HCT116 (cell line): ENCODE data around the gene KIR2DL3. TPM values are rescaled to one million over a fixed set of nuclear protein-coding genes. Genes with fewer than 3 reads are reported as not detected.

Experiments used
- ATAC-seq: fragments of 200-7000 bp; cut with Tn5 transposase; 2 replicates; pipeline ENCODE4 v1.9.1; 2020; ENCODE audit warnings: mild to moderate bottlenecking, moderate library complexity
- BruUV-seq: library from RNA; stranded (reverse); fragments of 400-500 nt; replicated peaks from 2 replicates; lab custom pipeline; 2021; lab: Mats Ljungman, UMichigan
- CTCF ChIA-PET: fragments of 300-600 bp; sonication (Branson Sonifier 250); formaldehyde crosslinking; loops from one replicate; lab custom pipeline; 2021; ENCODE audit warnings: antibody characterized with exemption; lab: Charles Lee
- POLR2A ChIA-PET: fragments of 300-600, 350-600 bp; sonication (Branson Sonifier 250); formaldehyde crosslinking; loops from one replicate; lab custom pipeline; 2021; ENCODE audit warnings: antibody characterized with exemption; lab: Charles Lee
- RAD21 ChIA-PET, 2 experiments: fragments of 300-600 bp; sonication (Branson Sonifier 250); formaldehyde crosslinking; loops; one replicate each; lab custom pipeline; 2023; ENCODE audit warnings: low total read pairs in 2 of 2; ENCODE audit not compliant: uncharacterized antibody in 2 of 2, unreplicated experiment in 2 of 2, low non-redundant PET in 1 of 2; lab: Charles Lee
- DNase-seq: peaks from one replicate; pipeline ENCODE4 v3.0.0-alpha.2; 2010; ENCODE audit warnings: low read depth, low spot score
- H2AFZ ChIP-seq: fragments of 200-600 bp; shearing (Covaris generic), sonication (generic); 2 replicates; pipeline ENCODE4 v1.6.1; 2017; ENCODE audit warnings: low read depth, mixed run types, mixed read lengths, antibody characterized with exemption, low read length; ENCODE audit not compliant: poor library complexity, severe bottlenecking
- H3K27ac ChIP-seq: 2 replicates; pipeline ENCODE4 v1.5.1; 2012; ENCODE audit warnings: low read depth, low read length
- H3K27me3 ChIP-seq: fragments of 200-600 bp; sonication (generic); 2 replicates; pipeline ENCODE4 v1.6.1; 2016; ENCODE audit warnings: mixed run types, low read length, mixed read lengths; ENCODE audit not compliant: insufficient read depth
- H3K36me3 ChIP-seq, 2 experiments: fragments of 200-500 bp in 1 of 2; fragments of 200-600 bp in 1 of 2; sonication (Bioruptor generic) in 1 of 2; sonication (generic) in 1 of 2; 2 replicates each; pipeline versions ENCODE4 v1.5.1 to v1.6.1; 2014 to 2016; ENCODE audit warnings: low read length in 2 of 2, inconsistent platforms in 1 of 2, mixed read lengths in 1 of 2, mixed run types in 1 of 2; ENCODE audit not compliant: insufficient read depth in 2 of 2, control insufficient read depth in 1 of 2
- H3K4me1 ChIP-seq, 2 experiments: fragments of 200-600 bp in 1 of 2; sonication (generic) in 1 of 2; 2 replicates each; pipeline versions ENCODE4 v1.5.1 to v1.6.1; 2012 to 2017; ENCODE audit warnings: low read length in 2 of 2, inconsistent platforms in 1 of 2, mild to moderate bottlenecking in 1 of 2, mixed read lengths in 1 of 2, mixed run types in 1 of 2, moderate library complexity in 1 of 2; ENCODE audit not compliant: insufficient read depth in 2 of 2, control insufficient read depth in 1 of 2
- H3K4me2 ChIP-seq: fragments of 200-600 bp; sonication (generic); 2 replicates; pipeline ENCODE4 v1.6.1; 2017; ENCODE audit warnings: mixed run types, low read length, mixed read lengths
- H3K4me3 ChIP-seq, 2 experiments: fragments of 200-600 bp in 1 of 2; sonication (generic) in 1 of 2; replicated peaks in 1 of 2; 2 replicates each; pipeline ENCODE4 v1.5.1; 2011 to 2016; ENCODE audit warnings: low read length in 2 of 2, control low read depth in 1 of 2, low read depth in 1 of 2, mild to moderate bottlenecking in 1 of 2, mixed read lengths in 1 of 2, mixed run types in 1 of 2
- H3K79me2 ChIP-seq: fragments of 200-600 bp; sonication (generic); 2 replicates; pipeline ENCODE4 v1.6.1; 2017; ENCODE audit warnings: mild to moderate bottlenecking, mixed run types, low read length, moderate library complexity, mixed read lengths; ENCODE audit not compliant: insufficient read depth
- H3K9ac ChIP-seq: fragments of 200-600 bp; sonication (generic); 2 replicates; pipeline ENCODE4 v1.6.1; 2016; ENCODE audit warnings: low read length, mixed read lengths
- H3K9me2 ChIP-seq: fragments of 200-600 bp; sonication (generic), shearing (Covaris generic); 2 replicates; pipeline ENCODE4 v1.6.1; 2017; ENCODE audit warnings: mixed run types, mild to moderate bottlenecking, moderate library complexity; ENCODE audit not compliant: insufficient read depth
- H3K9me3 ChIP-seq, 2 experiments: fragments of 200-500 bp in 1 of 2; fragments of 200-600 bp in 1 of 2; sonication (Bioruptor generic) in 1 of 2; sonication (generic) in 1 of 2; 2 replicates each; pipeline ENCODE4 v1.6.1; 2014 to 2017; ENCODE audit warnings: low read length in 2 of 2, mixed read lengths in 2 of 2, inconsistent platforms in 1 of 2, low read depth in 1 of 2, mild to moderate bottlenecking in 1 of 2, mixed run types in 1 of 2, moderate library complexity in 1 of 2; ENCODE audit not compliant: control insufficient read depth in 1 of 2, insufficient read depth in 1 of 2
- H4K20me1 ChIP-seq: fragments of 200-600 bp; sonication (generic), shearing (Covaris generic); 2 replicates; pipeline ENCODE4 v1.6.1; 2017; ENCODE audit warnings: mixed run types, mild to moderate bottlenecking, moderate library complexity; ENCODE audit not compliant: insufficient read depth
- CBX3 ChIP-seq: IDR thresholded peaks from 2 replicates; pipeline ENCODE4 v1.6.1; 2012; ENCODE audit warnings: low read depth
- CEBPB ChIP-seq: IDR thresholded peaks from 2 replicates; pipeline ENCODE4 v1.6.1; 2012; ENCODE audit warnings: low read depth
- EGR1 ChIP-seq: IDR thresholded peaks from 2 replicates; pipeline ENCODE4 v1.6.1; 2012; ENCODE audit warnings: low read depth
- ELF1 ChIP-seq: IDR thresholded peaks from 2 replicates; pipeline ENCODE4 v1.6.1; 2012; ENCODE audit warnings: low read depth, borderline replicate concordance
- EZH2 ChIP-seq: fragments of 200-600 bp; sonication (generic); IDR thresholded peaks from 2 replicates; pipeline ENCODE4 v1.6.1; 2017; ENCODE audit warnings: antibody characterized with exemption, mixed run types
- EZH2phosphoT487 ChIP-seq: fragments of 200-600 bp; IDR thresholded peaks from 2 replicates; pipeline ENCODE4 v1.6.1; 2018; ENCODE audit warnings: antibody characterized with exemption, borderline replicate concordance
- JUND ChIP-seq: IDR thresholded peaks from 2 replicates; pipeline ENCODE4 v1.6.1; 2012
- POLR2A ChIP-seq: IDR thresholded peaks from 2 replicates; pipeline ENCODE4 v1.7.0; 2011; ENCODE audit warnings: borderline replicate concordance; ENCODE audit not compliant: insufficient read depth, insufficient read length; ENCODE audit errors: extremely low read depth
- POLR2AphosphoS5 ChIP-seq: IDR thresholded peaks from 2 replicates; pipeline ENCODE4 v1.6.1; 2011; ENCODE audit warnings: mild to moderate bottlenecking, low read depth, low read length, moderate library complexity
- SIN3A ChIP-seq: IDR thresholded peaks from 2 replicates; pipeline ENCODE4 v1.6.1; 2012; ENCODE audit warnings: low read depth
- SP1 ChIP-seq: IDR thresholded peaks from 2 replicates; pipeline ENCODE4 v1.6.1; 2012; ENCODE audit warnings: low read depth
- SRF ChIP-seq: IDR thresholded peaks from 2 replicates; pipeline ENCODE4 v1.6.1; 2012; ENCODE audit warnings: low read depth
- TCF7L2 ChIP-seq: IDR thresholded peaks from 2 replicates; pipeline ENCODE4 v1.7.0; 2011; ENCODE audit warnings: borderline replicate concordance, inconsistent platforms; ENCODE audit not compliant: insufficient read depth, insufficient read length; ENCODE audit errors: extremely low read depth
- YY1 ChIP-seq: IDR thresholded peaks from 2 replicates; pipeline ENCODE4 v1.6.1; 2011; ENCODE audit warnings: low read length, low read depth, moderate library complexity, mild to moderate bottlenecking; ENCODE audit not compliant: insufficient replicate concordance; ENCODE audit errors: extremely low read depth
- ZFX ChIP-seq: fragments of 450-650 bp; IDR thresholded peaks from 2 replicates; pipeline ENCODE4 v1.6.1; 2017
- intact Hi-C: fragments of 100-400 bp; cut with micrococcal nuclease; formaldehyde crosslinking; loops from 2 replicates; pipeline ENCODE4 v1.10.0; 2022
- total RNA-seq: library from RNA; stranded (reverse); gene quantifications from one replicate; pipeline ENCODE4 v1.2.1, GENCODE V29; 2021; ENCODE audit not compliant: unreplicated experiment
- TF ChIP-seq, protein P1 (sequence below), 3 experiments: fragments of 200-600 bp in 1 of 3; sonication (generic) in 1 of 3; IDR thresholded peaks in 2 of 3; conservative IDR thresholded peaks in 1 of 3; 2 replicates each; pipeline ENCODE4 v1.5.1; 2012 to 2017; ENCODE audit warnings: low read depth in 2 of 3, low read length in 2 of 3, antibody characterized with exemption in 1 of 3, borderline replicate concordance in 1 of 3, control low read depth in 1 of 3, mild to moderate bottlenecking in 1 of 3, mixed read lengths in 1 of 3, mixed run types in 1 of 3, moderate library complexity in 1 of 3; ENCODE audit not compliant: insufficient read depth in 1 of 3
- TF ChIP-seq, protein P2 (sequence below): IDR thresholded peaks from 2 replicates; pipeline ENCODE4 v1.6.1; 2012; ENCODE audit warnings: low read depth
- TF ChIP-seq, protein P3 (sequence below): IDR thresholded peaks from 2 replicates; pipeline ENCODE4 v1.6.1; 2012

Gene KIR2DL3
- total RNA-seq, 1 experiment from 2014 or later: not detected

DNA sequence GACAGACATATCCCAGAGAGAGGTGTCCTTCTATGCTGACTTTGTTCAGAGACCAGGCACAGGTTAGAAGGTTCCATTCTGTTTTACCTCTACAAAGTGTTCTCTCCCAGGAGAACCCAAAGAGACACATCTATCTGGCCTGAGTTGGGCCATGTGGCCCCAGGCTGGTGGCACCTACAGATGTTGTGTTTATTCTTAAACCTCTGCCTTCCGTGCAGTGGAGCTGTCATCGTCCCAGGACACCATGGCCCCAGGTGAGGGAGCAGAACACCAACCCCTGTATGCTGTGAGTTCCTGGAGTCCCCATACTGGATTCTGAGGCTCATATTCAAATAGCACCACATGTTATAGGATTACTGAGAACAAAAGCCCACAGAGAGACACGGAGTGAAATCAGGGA is 10.1 kb upstream of the KIR2DL3 start:
- Histone ChIP-seq H2AFZ (no peak overlapping the region), H4K20me1 (no peaks in the 10 kb centered on the region), H3K4me2 (no peak overlapping the region), H3K9me2 (no peaks in the 10 kb centered on the region), H3K36me3 (no peaks in the 10 kb centered on the region), H3K27me3 (peaks cover 26% of the 10 kb centered on the region), H3K79me2 (no peaks in the 10 kb centered on the region), H3K4me3 (no peak overlapping the region), H3K9ac (no peak overlapping the region), H3K27ac (no peak overlapping the region), H3K4me1 (no peaks in the 10 kb centered on the region), H3K9me3 (no peaks in the 10 kb centered on the region)
- RAD21 ChIA-PET: no interaction called here
- intact Hi-C loops: no loop called here
- TF ChIP-seq CEBPB (no peak), JUND (no peak), EGR1 (no peak), YY1 (no peak), SIN3A (no peak), ELF1 (no peak), EZH2phosphoT487 (no peak), SP1 (no peak), EZH2 (no peak), POLR2AphosphoS5 (no peak), SRF (no peak), CBX3 (no peak), ZFX (no peak), TCF7L2 (no peak), POLR2A (no peak)
- TF ChIP-seq, protein P1, sequence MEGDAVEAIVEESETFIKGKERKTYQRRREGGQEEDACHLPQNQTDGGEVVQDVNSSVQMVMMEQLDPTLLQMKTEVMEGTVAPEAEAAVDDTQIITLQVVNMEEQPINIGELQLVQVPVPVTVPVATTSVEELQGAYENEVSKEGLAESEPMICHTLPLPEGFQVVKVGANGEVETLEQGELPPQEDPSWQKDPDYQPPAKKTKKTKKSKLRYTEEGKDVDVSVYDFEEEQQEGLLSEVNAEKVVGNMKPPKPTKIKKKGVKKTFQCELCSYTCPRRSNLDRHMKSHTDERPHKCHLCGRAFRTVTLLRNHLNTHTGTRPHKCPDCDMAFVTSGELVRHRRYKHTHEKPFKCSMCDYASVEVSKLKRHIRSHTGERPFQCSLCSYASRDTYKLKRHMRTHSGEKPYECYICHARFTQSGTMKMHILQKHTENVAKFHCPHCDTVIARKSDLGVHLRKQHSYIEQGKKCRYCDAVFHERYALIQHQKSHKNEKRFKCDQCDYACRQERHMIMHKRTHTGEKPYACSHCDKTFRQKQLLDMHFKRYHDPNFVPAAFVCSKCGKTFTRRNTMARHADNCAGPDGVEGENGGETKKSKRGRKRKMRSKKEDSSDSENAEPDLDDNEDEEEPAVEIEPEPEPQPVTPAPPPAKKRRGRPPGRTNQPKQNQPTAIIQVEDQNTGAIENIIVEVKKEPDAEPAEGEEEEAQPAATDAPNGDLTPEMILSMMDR (IDR thresholded peaks at IDR 0.05 in 2 of 3, conservative IDR thresholded peaks at IDR 0.05 in 1 of 3; ENCODE audit: borderline replicate concordance in 1 of 3, insufficient read depth in 1 of 3, low read depth in 2 of 3, low read length in 2 of 3): no peak
- TF ChIP-seq, protein P2, sequence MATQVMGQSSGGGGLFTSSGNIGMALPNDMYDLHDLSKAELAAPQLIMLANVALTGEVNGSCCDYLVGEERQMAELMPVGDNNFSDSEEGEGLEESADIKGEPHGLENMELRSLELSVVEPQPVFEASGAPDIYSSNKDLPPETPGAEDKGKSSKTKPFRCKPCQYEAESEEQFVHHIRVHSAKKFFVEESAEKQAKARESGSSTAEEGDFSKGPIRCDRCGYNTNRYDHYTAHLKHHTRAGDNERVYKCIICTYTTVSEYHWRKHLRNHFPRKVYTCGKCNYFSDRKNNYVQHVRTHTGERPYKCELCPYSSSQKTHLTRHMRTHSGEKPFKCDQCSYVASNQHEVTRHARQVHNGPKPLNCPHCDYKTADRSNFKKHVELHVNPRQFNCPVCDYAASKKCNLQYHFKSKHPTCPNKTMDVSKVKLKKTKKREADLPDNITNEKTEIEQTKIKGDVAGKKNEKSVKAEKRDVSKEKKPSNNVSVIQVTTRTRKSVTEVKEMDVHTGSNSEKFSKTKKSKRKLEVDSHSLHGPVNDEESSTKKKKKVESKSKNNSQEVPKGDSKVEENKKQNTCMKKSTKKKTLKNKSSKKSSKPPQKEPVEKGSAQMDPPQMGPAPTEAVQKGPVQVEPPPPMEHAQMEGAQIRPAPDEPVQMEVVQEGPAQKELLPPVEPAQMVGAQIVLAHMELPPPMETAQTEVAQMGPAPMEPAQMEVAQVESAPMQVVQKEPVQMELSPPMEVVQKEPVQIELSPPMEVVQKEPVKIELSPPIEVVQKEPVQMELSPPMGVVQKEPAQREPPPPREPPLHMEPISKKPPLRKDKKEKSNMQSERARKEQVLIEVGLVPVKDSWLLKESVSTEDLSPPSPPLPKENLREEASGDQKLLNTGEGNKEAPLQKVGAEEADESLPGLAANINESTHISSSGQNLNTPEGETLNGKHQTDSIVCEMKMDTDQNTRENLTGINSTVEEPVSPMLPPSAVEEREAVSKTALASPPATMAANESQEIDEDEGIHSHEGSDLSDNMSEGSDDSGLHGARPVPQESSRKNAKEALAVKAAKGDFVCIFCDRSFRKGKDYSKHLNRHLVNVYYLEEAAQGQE: no peak
- TF ChIP-seq, protein P3, sequence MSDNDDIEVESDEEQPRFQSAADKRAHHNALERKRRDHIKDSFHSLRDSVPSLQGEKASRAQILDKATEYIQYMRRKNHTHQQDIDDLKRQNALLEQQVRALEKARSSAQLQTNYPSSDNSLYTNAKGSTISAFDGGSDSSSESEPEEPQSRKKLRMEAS: no peak
- CTCF ChIA-PET: no interaction called here
- DNase-seq (no peak), ATAC-seq (no peak)
- POLR2A ChIA-PET: no interaction called here
- no TSS peak for BruUV-seq
